ENCODE measurements around the gene SLC4A3.

GRCh38 chr2:219664041-219664440 is 36.6 kb downstream of the SLC4A3 start:
- no peak for TF ChIP-seq YY1 (IDR thresholded peaks at IDR 0.05; ENCODE audit: insufficient read depth, insufficient read length)
- no peak for TF ChIP-seq ZNF274 (IDR thresholded peaks at IDR 0.05; ENCODE audit: low read depth, low read length)
